B cell (primary cell): ENCODE results near the gene FANCI. TPM values are rescaled to one million over a fixed set of nuclear protein-coding genes. Genes with fewer than 3 reads are reported as not detected.

ENCODE experiments used
- ATAC-seq: fragments of 200-7000 bp; cut with Tn5 transposase; one replicate; pipeline ENCODE4 v1.10.0; 2021; ENCODE audit warnings: low read depth, mild to moderate bottlenecking, moderate number of reproducible peaks, moderate library complexity
- CTCF ChIA-PET: fragments of 350-600 bp; sonication (Branson Sonifier 250); formaldehyde crosslinking; loops from one replicate; lab custom pipeline; 2021; ENCODE audit warnings: antibody characterized with exemption, inconsistent platforms; lab: Charles Lee
- POLR2A ChIA-PET: fragments of 350-600 bp; sonication (Branson Sonifier 250); formaldehyde crosslinking; loops from one replicate; lab custom pipeline; 2021; ENCODE audit warnings: antibody characterized with exemption; lab: Charles Lee
- DNase-seq: peaks from one replicate; pipeline ENCODE4 v3.0.0; 2013
- H2AFZ ChIP-seq: 2 replicates; pipeline ENCODE4 v1.6.1; 2012; ENCODE audit warnings: mild to moderate bottlenecking, low read depth, low read length; ENCODE audit not compliant: insufficient read depth, poor library complexity, severe bottlenecking
- H3K27ac ChIP-seq, 2 donors: 1 replicate in 1 of 2; 2 replicates in 1 of 2; pipeline ENCODE4 v1.5.1; 2012 to 2013; ENCODE audit warnings: low read length in 2 of 2, mild to moderate bottlenecking in 2 of 2, moderate library complexity in 1 of 2
- H3K27me3 ChIP-seq, 4 experiments: fragments of 200-600 bp in 1 of 4; sonication (generic) in 1 of 4; replicated peaks in 1 of 4; 1 replicate in 2 of 4; 2 replicates in 2 of 4; pipeline versions ENCODE4 v1.6.1 to v1.7.0; 2013 to 2016; ENCODE audit warnings: low read length in 3 of 4, mild to moderate bottlenecking in 2 of 4, mixed read lengths in 1 of 4, moderate library complexity in 1 of 4; ENCODE audit not compliant: insufficient read depth in 4 of 4, control insufficient read depth in 3 of 4; ENCODE audit errors: control extremely low read depth in 1 of 4
- H3K36me3 ChIP-seq, 2 experiments: replicated peaks in 1 of 2; 1 replicate in 1 of 2; 2 replicates in 1 of 2; pipeline versions ENCODE4 v1.6.1 to v1.7.1; 2013; ENCODE audit warnings: low read length in 1 of 2; ENCODE audit not compliant: insufficient read depth in 2 of 2, control insufficient read depth in 1 of 2; ENCODE audit errors: control extremely low read depth in 1 of 2, extremely low read depth in 1 of 2
- H3K4me1 ChIP-seq, 2 donors: fragments of 200-600 bp in 1 of 2; sonication (generic) in 1 of 2; 1 replicate in 1 of 2; 2 replicates in 1 of 2; pipeline versions ENCODE4 v1.5.1 to v1.6.1; 2013 to 2017; ENCODE audit warnings: low read length in 2 of 2; ENCODE audit not compliant: control insufficient read depth in 2 of 2, insufficient read depth in 2 of 2
- H3K4me2 ChIP-seq: replicated peaks from 2 replicates; pipeline ENCODE3; 2012; ENCODE audit warnings: mild to moderate bottlenecking, low read depth, low read length; ENCODE audit not compliant: poor library complexity, severe bottlenecking
- H3K4me3 ChIP-seq, 5 experiments: fragments of 200-600 bp in 1 of 5; sonication (generic) in 1 of 5; 1 replicate in 3 of 5; 2 replicates in 2 of 5; pipeline versions ENCODE4 v1.5.1 to v1.7.0; 2011 to 2016; ENCODE audit warnings: low read length in 4 of 5, mild to moderate bottlenecking in 4 of 5, low read depth in 2 of 5, control low read depth in 1 of 5, moderate library complexity in 1 of 5; ENCODE audit not compliant: insufficient read depth in 1 of 5; ENCODE audit errors: control extremely low read depth in 1 of 5, extremely low read depth in 1 of 5
- H3K79me2 ChIP-seq: fragments of 200-600 bp; sonication (generic); one replicate; pipeline ENCODE4 v1.6.0; 2016; ENCODE audit warnings: low read length; ENCODE audit not compliant: control insufficient read depth, insufficient read depth
- H3K9ac ChIP-seq: fragments of 200-600 bp; sonication (generic); 2 replicates; pipeline ENCODE4 v1.6.1; 2017; ENCODE audit warnings: mild to moderate bottlenecking, low read length, moderate library complexity
- H3K9me3 ChIP-seq, 3 donors: one replicate each; pipeline versions ENCODE4 v1.6.1 to v1.7.1; 2013; ENCODE audit warnings: low read length in 2 of 3; ENCODE audit not compliant: control insufficient read depth in 2 of 3, insufficient read depth in 1 of 3; ENCODE audit errors: control extremely low read depth in 1 of 3
- H4K20me1 ChIP-seq: 2 replicates; pipeline ENCODE4 v1.6.0; 2012; ENCODE audit warnings: mild to moderate bottlenecking, low read length; ENCODE audit not compliant: insufficient read depth, control insufficient read depth, poor library complexity, severe bottlenecking
- H3K27ac Mint-ChIP-seq: one replicate; pipeline ENCODE4 v1.8.0; 2021; ENCODE audit warnings: mixed read lengths
- H3K27me3 Mint-ChIP-seq: one replicate; pipeline ENCODE4 v1.8.0; 2021; ENCODE audit warnings: mixed read lengths
- H3K4me1 Mint-ChIP-seq: one replicate; pipeline ENCODE4 v1.8.0; 2021; ENCODE audit warnings: mixed read lengths
- H3K4me3 Mint-ChIP-seq: one replicate; pipeline ENCODE4 v1.8.0; 2021; ENCODE audit warnings: mixed read lengths
- H3K9me3 Mint-ChIP-seq: one replicate; pipeline ENCODE4 v1.8.0; 2022; ENCODE audit warnings: mixed read lengths; ENCODE audit not compliant: insufficient read depth
- CTCF ChIP-seq: fragments of 200-600 bp; IDR thresholded peaks from one replicate; pipeline ENCODE4 v1.8.0; 2022; ENCODE audit warnings: antibody characterized with exemption, mild to moderate bottlenecking
- EZH2 ChIP-seq: IDR thresholded peaks from 2 replicates; pipeline ENCODE4 v1.6.1; 2012; ENCODE audit warnings: borderline replicate concordance, low read depth, mild to moderate bottlenecking, moderate library complexity, low read length; ENCODE audit not compliant: insufficient read depth, poor library complexity, severe bottlenecking
- WGBS: methylation state at CpG from one replicate; pipeline ENCODE4 v1.1.5; 2013; ENCODE audit warnings: missing lambda C conversion rate; ENCODE audit not compliant: insufficient coverage; 5-methylcytosine and 5-hydroxymethylcytosine counted together
- intact Hi-C: fragments of 100-400 bp; cut with micrococcal nuclease; formaldehyde crosslinking; loops from one replicate; pipeline ENCODE4 v1.10.0; 2022
- polyA plus RNA-seq: library from polyadenylated mRNA; depleted of rRNA; stranded (reverse); fragments of >200 nt; gene quantifications from 2 replicates; pipeline ENCODE4 v1.2.3, GENCODE V29; 2012
- total RNA-seq, 2 donors: library from RNA; stranded (reverse); fragments of 120-200 nt in 1 of 2; gene quantifications; 1 replicate in 1 of 2; 2 replicates in 1 of 2; pipeline versions ENCODE4 v1.2.3 to v1.2.4, GENCODE V29; 2013 to 2022

FANCI gene
- total and polyA plus RNA-seq, 2 donors (not counting 1 experiment from before 2014, with no cell fraction given) = 2.7 to 14.2 TPM

DNA sequence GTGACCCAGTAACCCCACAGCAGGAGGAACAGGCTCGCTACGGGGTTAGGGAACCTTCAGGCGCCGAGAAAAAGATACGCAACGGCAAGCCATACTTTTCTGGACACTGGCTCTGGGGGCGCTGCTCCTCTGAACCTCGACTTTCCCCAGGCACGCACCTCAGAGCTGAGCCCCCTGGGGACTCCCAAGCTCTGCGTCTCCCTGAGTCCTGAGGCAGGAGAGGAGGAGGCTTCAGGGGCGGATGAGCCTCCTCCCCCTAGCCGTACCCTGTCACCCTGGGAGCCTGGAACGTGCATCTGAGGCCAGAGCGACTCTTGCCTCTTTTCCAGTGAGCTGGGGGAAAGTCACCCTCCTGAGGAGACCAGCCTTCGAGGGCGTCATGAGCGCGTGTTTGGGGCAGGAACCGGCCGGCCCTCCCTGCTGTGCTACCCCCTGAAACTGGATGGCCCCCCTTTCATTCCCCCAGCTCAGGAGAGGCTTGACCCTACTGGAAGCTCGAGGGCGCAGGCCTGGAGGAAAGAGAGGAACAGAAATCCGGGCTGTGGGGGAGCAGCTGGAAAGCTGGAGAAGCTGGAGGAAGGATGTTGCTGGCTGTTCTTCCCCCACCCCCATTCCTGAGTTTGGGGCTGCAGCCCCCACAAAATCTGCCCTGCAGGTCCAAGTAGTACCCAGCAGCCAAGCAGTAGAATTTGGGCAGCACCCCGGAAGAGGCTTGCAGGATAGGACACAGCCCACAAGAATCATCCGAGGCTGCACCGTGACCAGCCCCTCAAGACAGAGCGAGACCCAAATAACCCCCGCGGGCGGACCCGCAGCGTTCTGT, 115.9 kb downstream of the FANCI start:
- DNase-seq (peak; percentile 39), ATAC-seq (no peak)
- H3K4me1 ChIP-seq = peaks cover 26 to 41% of the 10 kb centered on the region in 2 donors
- no peaks in the 10 kb centered on the region for H3K9me3 Mint-ChIP-seq
- peaks cover 73% of the 10 kb centered on the region for H3K27me3 Mint-ChIP-seq
- no peak overlapping the region for H3K27ac ChIP-seq
- peak overlapping the region; percentile 88 for H3K4me3 Mint-ChIP-seq
- H3K9me3 ChIP-seq = peaks cover 0 to 35% (median 0%) of the 10 kb centered on the region in 3 donors
- 17% methylated on average over 27 of the region's 32 CpGs for WGBS
- TF ChIP-seq EZH2 (no peak), CTCF (no peak)
- H3K27ac Mint-ChIP-seq = no peak overlapping the region
- no peaks in the 10 kb centered on the region for H4K20me1 ChIP-seq
- H3K79me2 ChIP-seq = no peaks in the 10 kb centered on the region
- no peaks in the 10 kb centered on the region for H3K36me3 ChIP-seq
- intact Hi-C loops = loop anchor here (2.0 kb wide), 1 partner anchor 197 kb away; no protein-coding TSS in a partner anchor
- H3K4me2 ChIP-seq = peak overlapping the region; percentile 96
- POLR2A ChIA-PET = interaction anchor here (1.3 kb wide), 1 partner anchor 25 kb away, joined by 5 read pairs; the partner anchor contains the start of gene POLG
- H3K27me3 ChIP-seq = peaks cover 0 to 86% (median 60%) of the 10 kb centered on the region in 4 experiments
- H3K4me3 ChIP-seq = peak overlapping the region in 3 of 5 experiments; percentile 48 to 63 (median 57)
- CTCF ChIA-PET = interaction anchor here (0.8 to 8.2 kb wide), 30 partner anchors 11 to 199 kb away, joined by 3 to 129 read pairs (median 12); partner anchors contain the start of gene POLG
- H3K4me1 Mint-ChIP-seq = peaks cover 16% of the 10 kb centered on the region
- H2AFZ ChIP-seq = peak overlapping the region; percentile 87
- H3K9ac ChIP-seq = peak overlapping the region; percentile 60
